ENCODE results near the gene TMEM52.

The TMEM52 gene

DNA sequence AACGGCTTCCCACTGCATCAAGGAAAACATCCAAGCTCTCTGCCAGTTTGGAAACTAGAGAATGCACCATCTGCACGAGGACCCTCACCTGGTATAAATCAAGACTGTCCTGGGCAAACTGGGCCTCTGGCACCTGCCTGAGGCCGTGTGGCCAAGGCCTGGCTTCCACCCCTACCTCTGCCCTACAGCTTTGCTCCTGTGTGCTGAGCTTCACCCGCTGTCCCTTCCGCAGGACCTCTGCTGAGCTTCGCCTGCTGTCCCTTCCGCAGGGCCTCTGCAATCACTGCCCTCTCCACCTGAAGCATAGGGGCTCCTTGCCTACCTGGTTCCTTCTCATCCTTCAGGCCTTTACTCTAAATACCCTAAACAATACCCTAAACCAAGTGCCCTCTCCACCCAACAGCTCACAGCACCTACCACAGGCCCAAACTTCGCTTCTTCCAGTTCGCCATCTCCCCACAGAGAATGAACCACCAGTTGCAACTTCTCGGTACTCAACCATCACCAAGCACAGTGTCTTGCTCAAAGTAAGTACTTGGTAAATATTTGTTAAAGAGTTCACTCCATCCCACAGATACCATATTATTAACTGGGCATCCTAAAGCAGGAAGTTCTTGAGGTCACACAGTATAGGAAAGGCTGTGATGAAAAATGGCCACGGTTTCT, 46.6 kb downstream of the TMEM52 start:
- DNase-seq (ENCODE audit: low spot score) = no peak

- DNase-seq (ENCODE audit: low spot score) = no peak
Measured at GRCh38 chr1:1869469-1869868, 49.6 kb downstream of the TMEM52 start.
